ENCODE measurements around the gene RAD18.

RAD18 gene

GRCh38 chr3:8895829-8896228, 67.4 kb downstream of the RAD18 start:
- no peak for DNase-seq (ENCODE audit: low read depth)

DNA sequence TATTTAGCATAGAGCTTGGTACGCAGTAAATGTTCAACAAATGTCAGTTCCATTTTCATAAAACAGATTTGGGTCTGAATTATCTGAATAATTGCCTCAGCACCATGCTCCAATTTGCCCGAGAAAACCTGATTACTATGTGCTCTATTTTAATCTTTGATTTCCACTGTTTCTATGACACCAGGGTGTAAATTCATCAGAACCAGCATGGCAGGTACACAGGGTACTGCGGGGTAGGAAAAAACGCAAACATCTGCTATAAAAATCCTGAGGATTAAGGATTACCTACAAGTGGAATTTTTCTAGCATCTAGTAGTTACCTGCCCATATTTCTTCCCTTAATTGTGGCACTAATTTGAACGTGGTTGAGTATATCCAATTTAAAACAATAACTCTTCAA, 70.3 kb downstream of the RAD18 start:
- no peak for DNase-seq (ENCODE audit: low read depth)

GRCh38 chr3:8891774-8892173, 71.5 kb downstream of the RAD18 start:
- no peak for DNase-seq (ENCODE audit: low read depth)

- DNase-seq (ENCODE audit: low read depth): no peak
Observed at GRCh38 chr3:8891303-8891702, 72.0 kb downstream of the RAD18 start.

- DNase-seq (ENCODE audit: low read depth): peak; percentile 47
Observed at GRCh38 chr3:8888301-8888915, 74.9 kb downstream of the RAD18 start.

GRCh38 chr3:8887435-8888300, 75.6 kb downstream of the RAD18 start:
- no peak for DNase-seq (ENCODE audit: low read depth)

DNA sequence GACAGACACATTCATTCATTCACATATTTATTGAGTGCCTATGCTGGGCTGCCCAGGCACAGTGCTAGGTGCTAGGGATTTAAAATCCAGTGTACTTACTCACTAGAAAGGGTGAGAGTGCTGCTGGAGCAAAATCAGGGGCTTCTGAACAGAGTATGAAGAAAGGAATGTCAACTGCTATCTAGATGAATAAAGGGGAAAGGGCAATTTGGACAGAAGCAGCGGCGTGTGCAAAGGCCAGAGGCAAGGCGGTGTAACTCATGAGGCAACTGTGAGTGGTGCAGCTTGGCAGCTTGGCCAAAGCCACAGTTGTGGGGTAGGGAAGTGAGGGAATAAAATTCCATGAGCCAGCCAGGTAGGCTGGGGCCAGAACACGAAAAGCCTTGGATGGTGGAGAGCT, 76.7 kb downstream of the RAD18 start:
- no peak for DNase-seq (ENCODE audit: low read depth)

DNA sequence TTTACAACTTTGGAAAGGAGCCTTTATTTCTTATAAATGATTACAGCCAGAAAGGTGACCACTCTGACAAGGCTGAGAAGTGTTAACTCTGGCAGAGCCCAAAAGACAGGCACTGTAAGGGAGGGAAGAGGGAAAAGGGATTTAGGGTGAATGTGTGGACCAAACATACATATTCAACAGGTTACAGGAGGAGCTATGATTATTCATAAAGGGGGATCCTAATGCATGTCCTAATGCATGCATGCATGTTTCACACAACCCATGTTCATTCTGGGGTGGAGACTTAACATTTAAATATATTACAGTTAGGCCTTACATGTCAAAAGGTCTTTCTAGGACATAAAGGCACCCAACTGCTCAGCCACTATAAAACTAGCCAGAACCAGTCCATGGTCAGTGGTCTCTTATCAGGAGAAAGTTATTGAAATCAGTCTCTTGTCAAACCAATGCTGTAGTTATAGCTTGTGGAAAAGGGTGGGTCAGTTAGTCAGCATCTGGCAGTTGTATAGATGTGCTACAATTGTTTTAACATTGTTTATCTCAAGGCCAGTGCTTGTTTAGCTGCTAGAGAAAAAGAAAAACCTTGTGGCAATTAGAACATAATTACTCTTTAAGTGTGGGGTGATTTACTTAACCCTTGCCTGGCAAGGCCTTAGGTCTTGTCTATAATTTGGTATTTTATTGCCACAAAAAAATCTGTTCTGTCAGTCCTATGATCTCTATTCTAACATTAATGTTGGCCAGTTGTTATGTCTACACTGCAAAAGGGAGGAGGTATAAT, 77.5 kb downstream of the RAD18 start:
- DNase-seq (ENCODE audit: low read depth): no peak

GRCh38 chr3:8884630-8885290, 78.5 kb downstream of the RAD18 start:
- no peak for DNase-seq (ENCODE audit: low read depth)

GRCh38 chr3:8882642-8883041, 80.6 kb downstream of the RAD18 start:
- DNase-seq (ENCODE audit: low read depth): no peak

GRCh38 chr3:8882171-8882593, 81.1 kb downstream of the RAD18 start:
- DNase-seq (ENCODE audit: low read depth): no peak

DNA sequence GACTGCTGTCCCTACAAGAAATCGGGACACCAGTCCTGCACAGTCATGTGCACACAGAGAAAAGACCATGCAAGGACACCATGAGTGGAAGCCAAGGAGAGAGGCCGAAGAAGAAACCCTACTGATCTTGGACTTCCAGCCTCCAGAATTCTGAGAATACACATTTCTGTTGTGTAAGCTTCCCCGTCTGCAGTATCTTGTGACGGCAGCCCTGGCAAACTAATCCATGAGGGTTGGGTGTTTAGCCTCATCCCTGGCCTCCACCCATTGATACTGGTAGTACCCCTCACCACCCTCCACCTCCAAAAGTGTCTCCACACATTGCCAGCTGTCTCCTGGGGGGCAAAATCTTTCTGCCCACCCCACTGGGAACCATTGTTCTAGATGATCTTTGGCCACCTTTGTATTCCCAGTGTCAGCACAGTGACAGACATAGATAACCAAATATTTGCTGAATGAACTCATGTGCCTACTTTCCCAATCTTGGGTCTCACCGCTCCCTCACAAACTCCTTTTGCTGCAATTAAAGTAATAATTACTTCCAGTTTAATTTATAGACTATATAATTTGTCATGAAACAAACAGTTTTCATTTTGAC, 83.8 kb downstream of the RAD18 start:
- no peak for DNase-seq (ENCODE audit: low read depth)

DNA sequence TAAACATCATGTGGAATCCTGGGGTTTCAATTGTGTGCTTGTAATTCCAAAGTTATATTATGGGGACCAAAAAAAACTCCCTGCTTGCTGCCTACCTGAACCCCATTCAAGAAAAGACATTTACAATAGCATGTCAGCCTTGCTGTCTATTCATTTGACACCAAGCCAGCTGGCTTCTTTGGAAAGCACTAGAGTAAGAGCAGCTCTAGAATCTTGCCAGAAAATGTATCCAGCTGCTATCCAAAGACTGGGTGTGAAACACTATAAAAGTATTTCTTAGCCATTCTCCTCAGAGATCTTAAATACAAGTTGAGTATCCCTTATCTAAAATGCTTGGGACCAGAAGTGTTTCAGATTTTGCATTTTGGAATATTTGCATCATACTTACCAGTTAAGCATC, 87.4 kb downstream of the RAD18 start:
- no peak for DNase-seq (ENCODE audit: low read depth)

- no peak for DNase-seq (ENCODE audit: low read depth)
Observed at GRCh38 chr3:8873740-8874139, 89.5 kb downstream of the RAD18 start.

- DNase-seq (ENCODE audit: low read depth): no peak
Observed at GRCh38 chr3:8872261-8872660, 91.0 kb downstream of the RAD18 start.

DNA sequence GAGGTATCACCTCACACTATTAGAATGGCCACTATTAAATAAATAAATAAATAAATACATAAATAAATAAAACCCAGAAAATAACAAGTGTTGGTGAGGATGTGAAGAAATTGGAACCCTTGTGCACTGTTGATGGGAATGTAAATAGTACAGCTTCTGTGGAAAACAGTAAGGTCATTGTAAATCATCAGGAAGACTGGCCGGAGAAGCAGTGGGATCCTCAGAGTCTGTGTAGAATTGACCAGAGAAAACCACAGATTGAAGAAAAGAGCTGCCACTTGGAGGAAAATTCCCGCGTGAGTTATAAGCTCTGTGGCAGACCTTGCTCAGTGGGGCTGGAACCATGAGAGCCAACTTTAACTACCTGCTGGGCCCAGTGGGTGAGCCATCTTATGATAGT, 92.0 kb downstream of the RAD18 start:
- DNase-seq (ENCODE audit: low read depth): no peak

DNA sequence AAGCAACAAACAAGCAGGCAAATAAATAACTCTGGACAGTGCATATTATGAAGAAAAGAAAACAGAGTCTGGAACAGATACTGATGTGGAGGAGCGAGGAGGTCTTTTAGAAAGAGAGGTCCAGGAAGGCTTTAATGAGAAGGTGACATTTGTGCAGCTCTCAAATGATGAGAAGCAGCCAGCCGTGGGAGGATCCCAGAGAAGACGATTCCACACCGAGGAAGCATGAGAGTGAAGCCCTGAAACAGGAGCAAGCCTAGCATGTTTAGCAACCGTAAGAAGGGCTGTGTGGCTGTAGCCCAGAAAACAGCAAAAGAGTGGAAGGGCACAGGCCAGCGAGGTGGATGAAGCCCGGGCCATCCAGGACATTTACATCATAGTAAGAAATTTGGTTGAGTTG, 93.1 kb downstream of the RAD18 start:
- DNase-seq (ENCODE audit: low read depth): no peak

GRCh38 chr3:8869613-8870012, 93.7 kb downstream of the RAD18 start:
- peak; percentile 98 for DNase-seq (ENCODE audit: low read depth)

- no peak for DNase-seq (ENCODE audit: low read depth)
Observed at GRCh38 chr3:8868996-8869395, 94.3 kb downstream of the RAD18 start.

DNA sequence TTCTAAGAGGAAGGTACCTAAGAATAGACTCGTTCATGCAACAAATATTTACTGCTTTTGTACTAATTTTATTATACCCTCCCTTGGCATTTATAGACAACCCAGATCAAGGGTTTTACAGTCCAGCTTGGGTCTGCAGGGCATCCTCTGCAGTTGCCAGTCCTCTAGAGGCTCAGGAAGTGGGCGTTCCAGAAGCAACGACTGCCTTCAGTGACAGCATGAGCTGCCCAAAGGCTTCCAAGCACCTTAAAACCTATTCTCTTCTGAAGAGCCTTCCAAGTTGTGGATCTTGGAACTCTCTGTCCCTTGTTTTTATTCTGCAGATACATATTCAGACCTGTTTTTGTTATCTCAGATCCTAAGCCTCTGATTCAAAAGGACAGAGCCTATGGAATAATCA, 95.6 kb downstream of the RAD18 start:
- no peak for DNase-seq (ENCODE audit: low read depth)

DNA sequence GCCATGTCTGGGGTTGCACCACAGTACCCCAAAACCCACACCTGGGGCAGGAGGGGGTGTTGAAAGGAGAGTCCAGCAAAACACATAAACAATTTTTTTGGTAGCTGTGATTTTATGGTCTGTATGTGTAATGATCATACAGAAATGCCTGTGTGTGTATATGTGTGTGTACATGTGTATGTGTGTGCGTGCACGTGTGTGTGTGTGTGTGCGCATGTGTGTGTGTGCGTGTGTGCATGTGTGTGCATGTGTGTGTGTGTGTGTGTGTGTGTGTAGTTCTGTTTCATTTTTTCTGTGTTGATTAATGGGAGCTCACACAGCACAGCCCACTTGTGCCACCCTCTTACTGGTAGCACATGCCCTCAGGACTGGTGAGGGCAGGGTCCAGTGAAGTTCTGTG, 97.6 kb downstream of the RAD18 start:
- DNase-seq (ENCODE audit: low read depth): no peak
